Measurements from ENCODE around the gene SSBP3.

DNA sequence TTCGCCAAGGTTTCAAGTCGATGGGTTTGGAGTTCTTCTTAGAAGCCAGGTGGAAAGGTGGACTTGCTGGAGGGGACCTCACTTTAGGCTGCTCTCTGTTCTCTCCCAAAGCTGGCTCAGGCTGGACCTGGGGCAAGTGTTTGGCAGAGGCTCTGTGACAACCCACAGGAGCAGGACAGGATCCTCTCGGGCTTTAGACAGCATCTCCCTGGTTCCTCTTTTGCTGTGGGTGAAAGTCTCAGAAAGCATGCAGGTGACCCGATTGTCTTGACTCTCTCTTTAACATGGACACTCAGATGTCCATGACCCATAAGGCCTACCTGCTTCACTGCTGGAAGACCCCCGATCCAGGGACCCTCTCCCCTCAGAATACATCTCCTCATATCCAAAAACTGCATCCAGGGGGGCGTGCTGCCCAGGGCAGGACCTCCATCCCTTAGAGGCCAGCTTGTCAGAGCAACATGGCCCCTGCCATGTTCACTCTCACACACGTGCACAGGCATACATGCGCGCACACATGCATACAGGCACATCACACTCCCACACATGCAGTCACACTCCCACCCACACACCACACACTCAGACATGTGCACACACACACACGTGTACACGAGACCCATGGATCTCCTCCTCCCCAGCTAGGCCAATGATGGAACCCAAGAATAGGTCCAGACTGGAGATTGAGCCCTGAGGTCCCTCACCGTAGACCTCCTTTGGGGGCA is 184.9 kb downstream of the SSBP3 start:
- TF ChIP-seq, protein P1, sequence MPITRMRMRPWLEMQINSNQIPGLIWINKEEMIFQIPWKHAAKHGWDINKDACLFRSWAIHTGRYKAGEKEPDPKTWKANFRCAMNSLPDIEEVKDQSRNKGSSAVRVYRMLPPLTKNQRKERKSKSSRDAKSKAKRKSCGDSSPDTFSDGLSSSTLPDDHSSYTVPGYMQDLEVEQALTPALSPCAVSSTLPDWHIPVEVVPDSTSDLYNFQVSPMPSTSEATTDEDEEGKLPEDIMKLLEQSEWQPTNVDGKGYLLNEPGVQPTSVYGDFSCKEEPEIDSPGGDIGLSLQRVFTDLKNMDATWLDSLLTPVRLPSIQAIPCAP (CRISPR knock-in tag; IDR thresholded peaks at IDR 0.05; ENCODE audit: borderline replicate concordance) = no peak
- TF ChIP-seq GATA2 (CRISPR knock-in tag; IDR thresholded peaks at IDR 0.05) (no peak), EP300 (IDR thresholded peaks at IDR 0.05; ENCODE audit: low read length) (no peak), POLR2AphosphoS5 (IDR thresholded peaks at IDR 0.05; ENCODE audit: control insufficient read depth, insufficient read depth, low read depth, low read length) (no peak), ATF7 (IDR thresholded peaks at IDR 0.05) (no peak), POLR2A (conservative IDR thresholded peaks at IDR 0.05) (peak; percentile 64), IRF2 (CRISPR knock-in tag; IDR thresholded peaks at IDR 0.05) (no peak), FOXP1 (CRISPR knock-in tag; IDR thresholded peaks at IDR 0.05) (no peak)
- TF ChIP-seq, protein P2, sequence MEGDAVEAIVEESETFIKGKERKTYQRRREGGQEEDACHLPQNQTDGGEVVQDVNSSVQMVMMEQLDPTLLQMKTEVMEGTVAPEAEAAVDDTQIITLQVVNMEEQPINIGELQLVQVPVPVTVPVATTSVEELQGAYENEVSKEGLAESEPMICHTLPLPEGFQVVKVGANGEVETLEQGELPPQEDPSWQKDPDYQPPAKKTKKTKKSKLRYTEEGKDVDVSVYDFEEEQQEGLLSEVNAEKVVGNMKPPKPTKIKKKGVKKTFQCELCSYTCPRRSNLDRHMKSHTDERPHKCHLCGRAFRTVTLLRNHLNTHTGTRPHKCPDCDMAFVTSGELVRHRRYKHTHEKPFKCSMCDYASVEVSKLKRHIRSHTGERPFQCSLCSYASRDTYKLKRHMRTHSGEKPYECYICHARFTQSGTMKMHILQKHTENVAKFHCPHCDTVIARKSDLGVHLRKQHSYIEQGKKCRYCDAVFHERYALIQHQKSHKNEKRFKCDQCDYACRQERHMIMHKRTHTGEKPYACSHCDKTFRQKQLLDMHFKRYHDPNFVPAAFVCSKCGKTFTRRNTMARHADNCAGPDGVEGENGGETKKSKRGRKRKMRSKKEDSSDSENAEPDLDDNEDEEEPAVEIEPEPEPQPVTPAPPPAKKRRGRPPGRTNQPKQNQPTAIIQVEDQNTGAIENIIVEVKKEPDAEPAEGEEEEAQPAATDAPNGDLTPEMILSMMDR (IDR thresholded peaks at IDR 0.05 in 2 of 3, conservative IDR thresholded peaks at IDR 0.05 in 1 of 3; ENCODE audit: insufficient read depth in 2 of 3, low read depth in 1 of 3, low read length in 3 of 3) = no peak
- TF ChIP-seq, protein P3, sequence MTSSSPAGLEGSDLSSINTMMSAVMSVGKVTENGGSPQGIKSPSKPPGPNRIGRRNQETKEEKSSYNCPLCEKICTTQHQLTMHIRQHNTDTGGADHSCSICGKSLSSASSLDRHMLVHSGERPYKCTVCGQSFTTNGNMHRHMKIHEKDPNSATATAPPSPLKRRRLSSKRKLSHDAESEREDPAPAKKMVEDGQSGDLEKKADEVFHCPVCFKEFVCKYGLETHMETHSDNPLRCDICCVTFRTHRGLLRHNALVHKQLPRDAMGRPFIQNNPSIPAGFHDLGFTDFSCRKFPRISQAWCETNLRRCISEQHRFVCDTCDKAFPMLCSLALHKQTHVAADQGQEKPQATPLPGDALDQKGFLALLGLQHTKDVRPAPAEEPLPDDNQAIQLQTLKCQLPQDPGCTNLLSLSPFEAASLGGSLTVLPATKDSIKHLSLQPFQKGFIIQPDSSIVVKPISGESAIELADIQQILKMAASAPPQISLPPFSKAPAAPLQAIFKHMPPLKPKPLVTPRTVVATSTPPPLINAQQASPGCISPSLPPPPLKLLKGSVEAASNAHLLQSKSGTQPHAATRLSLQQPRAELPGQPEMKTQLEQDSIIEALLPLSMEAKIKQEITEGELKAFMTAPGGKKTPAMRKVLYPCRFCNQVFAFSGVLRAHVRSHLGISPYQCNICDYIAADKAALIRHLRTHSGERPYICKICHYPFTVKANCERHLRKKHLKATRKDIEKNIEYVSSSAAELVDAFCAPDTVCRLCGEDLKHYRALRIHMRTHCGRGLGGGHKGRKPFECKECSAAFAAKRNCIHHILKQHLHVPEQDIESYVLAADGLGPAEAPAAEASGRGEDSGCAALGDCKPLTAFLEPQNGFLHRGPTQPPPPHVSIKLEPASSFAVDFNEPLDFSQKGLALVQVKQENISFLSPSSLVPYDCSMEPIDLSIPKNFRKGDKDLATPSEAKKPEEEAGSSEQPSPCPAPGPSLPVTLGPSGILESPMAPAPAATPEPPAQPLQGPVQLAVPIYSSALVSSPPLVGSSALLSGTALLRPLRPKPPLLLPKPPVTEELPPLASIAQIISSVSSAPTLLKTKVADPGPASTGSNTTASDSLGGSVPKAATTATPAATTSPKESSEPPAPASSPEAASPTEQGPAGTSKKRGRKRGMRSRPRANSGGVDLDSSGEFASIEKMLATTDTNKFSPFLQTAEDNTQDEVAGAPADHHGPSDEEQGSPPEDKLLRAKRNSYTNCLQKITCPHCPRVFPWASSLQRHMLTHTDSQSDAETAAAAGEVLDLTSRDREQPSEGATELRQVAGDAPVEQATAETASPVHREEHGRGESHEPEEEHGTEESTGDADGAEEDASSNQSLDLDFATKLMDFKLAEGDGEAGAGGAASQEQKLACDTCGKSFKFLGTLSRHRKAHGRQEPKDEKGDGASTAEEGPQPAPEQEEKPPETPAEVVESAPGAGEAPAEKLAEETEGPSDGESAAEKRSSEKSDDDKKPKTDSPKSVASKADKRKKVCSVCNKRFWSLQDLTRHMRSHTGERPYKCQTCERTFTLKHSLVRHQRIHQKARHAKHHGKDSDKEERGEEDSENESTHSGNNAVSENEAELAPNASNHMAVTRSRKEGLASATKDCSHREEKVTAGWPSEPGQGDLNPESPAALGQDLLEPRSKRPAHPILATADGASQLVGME (CRISPR knock-in tag; IDR thresholded peaks at IDR 0.05) = no peak
